ENCODE results near the gene MRPL52.

MRPL52 gene

DNA sequence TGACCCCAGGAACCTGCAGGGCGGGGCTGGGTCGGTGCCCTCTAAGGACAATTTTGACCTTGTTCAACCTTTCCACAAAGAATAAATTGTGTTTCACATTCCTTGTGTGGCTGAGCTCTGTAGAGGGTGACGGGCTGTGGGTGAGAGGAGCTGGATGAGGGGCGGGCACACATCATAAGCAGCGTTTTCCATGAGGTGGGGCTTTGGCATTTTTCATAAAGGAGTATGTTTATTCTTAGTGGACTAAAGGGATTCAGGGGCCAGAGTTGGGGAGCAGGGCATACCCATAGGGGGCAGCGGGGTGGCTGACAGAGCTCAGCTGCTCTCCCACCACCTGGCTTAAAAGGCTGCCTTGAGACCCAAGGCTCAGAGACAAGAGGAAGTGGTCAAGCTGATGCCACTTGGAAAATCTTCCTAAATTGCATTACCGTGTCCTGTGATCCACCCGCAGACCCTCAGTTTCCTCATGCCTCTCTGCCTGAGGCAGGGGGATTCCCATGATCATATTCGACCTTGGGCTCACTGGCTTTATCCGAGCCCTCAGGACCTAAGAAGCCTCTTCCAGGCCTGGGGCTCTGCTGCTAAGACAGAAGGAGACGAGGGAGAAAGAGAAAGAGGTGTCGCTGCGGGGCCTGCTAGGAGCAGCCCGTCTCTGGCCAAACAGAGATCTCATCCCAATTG lies 18.1 kb downstream of the MRPL52 start:
- Histone ChIP-seq H2AFZ (ENCODE audit: low read depth, low read length, severe bottlenecking) (no peak overlapping the region), H3K9ac (ENCODE audit: low read length) (no peak overlapping the region), H3K9me3 (ENCODE audit: insufficient read depth, low read length) (no peaks in the 10 kb centered on the region), H3K9me2 (replicated peaks; ENCODE audit: insufficient read depth, low read length) (no peaks in the 10 kb centered on the region), H3K79me2 (ENCODE audit: insufficient read depth, low read length) (no peaks in the 10 kb centered on the region), H3K27me3 (ENCODE audit: low read length) (no peaks in the 10 kb centered on the region), H3K4me3 (ENCODE audit: insufficient read depth, low read length, poor library complexity, severe bottlenecking) (no peak overlapping the region), H4K20me1 (ENCODE audit: low read depth, low read length) (no peaks in the 10 kb centered on the region), H3K4me2 (ENCODE audit: low read depth, low read length, poor library complexity, severe bottlenecking) (no peak overlapping the region), H3F3A (ENCODE audit: insufficient read depth) (no peaks in the 10 kb centered on the region), H3K27ac (ENCODE audit: low read depth, low read length) (no peak overlapping the region), H3K36me3 (ENCODE audit: low read length) (no peaks in the 10 kb centered on the region)
- TF ChIP-seq EZH2phosphoT487 (conservative IDR thresholded peaks at IDR 0.05; ENCODE audit: low read length) = no peak
- TF ChIP-seq, protein P1, sequence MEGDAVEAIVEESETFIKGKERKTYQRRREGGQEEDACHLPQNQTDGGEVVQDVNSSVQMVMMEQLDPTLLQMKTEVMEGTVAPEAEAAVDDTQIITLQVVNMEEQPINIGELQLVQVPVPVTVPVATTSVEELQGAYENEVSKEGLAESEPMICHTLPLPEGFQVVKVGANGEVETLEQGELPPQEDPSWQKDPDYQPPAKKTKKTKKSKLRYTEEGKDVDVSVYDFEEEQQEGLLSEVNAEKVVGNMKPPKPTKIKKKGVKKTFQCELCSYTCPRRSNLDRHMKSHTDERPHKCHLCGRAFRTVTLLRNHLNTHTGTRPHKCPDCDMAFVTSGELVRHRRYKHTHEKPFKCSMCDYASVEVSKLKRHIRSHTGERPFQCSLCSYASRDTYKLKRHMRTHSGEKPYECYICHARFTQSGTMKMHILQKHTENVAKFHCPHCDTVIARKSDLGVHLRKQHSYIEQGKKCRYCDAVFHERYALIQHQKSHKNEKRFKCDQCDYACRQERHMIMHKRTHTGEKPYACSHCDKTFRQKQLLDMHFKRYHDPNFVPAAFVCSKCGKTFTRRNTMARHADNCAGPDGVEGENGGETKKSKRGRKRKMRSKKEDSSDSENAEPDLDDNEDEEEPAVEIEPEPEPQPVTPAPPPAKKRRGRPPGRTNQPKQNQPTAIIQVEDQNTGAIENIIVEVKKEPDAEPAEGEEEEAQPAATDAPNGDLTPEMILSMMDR (IDR thresholded peaks at IDR 0.05; ENCODE audit: insufficient read depth, low read length, poor library complexity, severe bottlenecking) = no peak

DNA sequence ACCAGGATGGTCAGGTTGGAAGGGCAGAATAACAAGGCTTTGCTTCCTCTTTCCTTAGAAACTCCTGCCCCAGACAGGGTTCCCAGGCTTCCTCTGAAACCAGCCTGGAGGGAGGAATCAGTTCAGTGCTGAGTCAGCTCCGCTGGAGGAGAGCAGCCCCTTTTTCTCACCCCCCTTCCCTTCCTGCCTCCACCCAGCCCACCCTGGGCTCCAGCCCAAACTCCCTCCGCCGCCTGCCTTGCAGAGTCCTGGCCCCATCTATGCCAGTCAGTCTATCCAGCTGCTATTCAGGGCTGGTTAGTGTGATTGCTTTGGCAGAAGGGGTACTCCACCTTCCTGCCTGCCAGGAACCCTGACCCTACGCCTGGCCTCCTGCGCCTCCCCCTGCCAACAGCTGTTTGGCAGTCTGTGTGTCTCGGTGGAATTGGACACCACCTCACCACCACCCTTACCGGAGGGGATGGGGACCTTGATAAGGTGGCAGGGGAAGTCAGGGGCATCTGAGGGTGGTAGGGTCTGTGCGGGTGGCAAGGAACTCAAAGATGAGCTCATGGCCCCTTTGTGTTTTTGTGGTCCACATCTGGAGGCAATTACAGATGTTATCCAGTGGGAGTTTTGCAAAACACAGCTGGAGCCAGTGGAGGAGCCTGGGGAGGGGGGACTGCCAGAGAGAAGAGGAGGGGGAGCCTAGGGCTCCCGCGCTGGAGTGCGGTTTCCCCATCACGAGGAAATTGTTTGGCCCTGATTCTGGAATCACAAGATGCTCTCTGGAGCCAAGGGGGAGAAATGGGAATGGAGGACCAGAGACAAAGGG lies 18.9 kb downstream of the MRPL52 start:
- no peaks in the 10 kb centered on the region for H3F3A ChIP-seq (ENCODE audit: insufficient read depth)
- H3K9me2 ChIP-seq (replicated peaks; ENCODE audit: insufficient read depth, low read length) = no peaks in the 10 kb centered on the region
- H4K20me1 ChIP-seq (ENCODE audit: low read depth, low read length) = no peaks in the 10 kb centered on the region
- TF ChIP-seq, protein P1 (IDR thresholded peaks at IDR 0.05; ENCODE audit: insufficient read depth, low read length, poor library complexity, severe bottlenecking) = no peak
- no peak for TF ChIP-seq EZH2phosphoT487 (conservative IDR thresholded peaks at IDR 0.05; ENCODE audit: low read length)
- no peak overlapping the region for H2AFZ ChIP-seq (ENCODE audit: low read depth, low read length, severe bottlenecking)
- H3K4me3 ChIP-seq (ENCODE audit: insufficient read depth, low read length, poor library complexity, severe bottlenecking) = no peak overlapping the region
- H3K9me3 ChIP-seq (ENCODE audit: insufficient read depth, low read length) = no peaks in the 10 kb centered on the region
- no peak overlapping the region for H3K27ac ChIP-seq (ENCODE audit: low read depth, low read length)
- no peaks in the 10 kb centered on the region for H3K27me3 ChIP-seq (ENCODE audit: low read length)
- no peak overlapping the region for H3K4me2 ChIP-seq (ENCODE audit: low read depth, low read length, poor library complexity, severe bottlenecking)
- no peaks in the 10 kb centered on the region for H3K79me2 ChIP-seq (ENCODE audit: insufficient read depth, low read length)
- H3K9ac ChIP-seq (ENCODE audit: low read length) = no peak overlapping the region
- H3K36me3 ChIP-seq (ENCODE audit: low read length) = no peaks in the 10 kb centered on the region

DNA sequence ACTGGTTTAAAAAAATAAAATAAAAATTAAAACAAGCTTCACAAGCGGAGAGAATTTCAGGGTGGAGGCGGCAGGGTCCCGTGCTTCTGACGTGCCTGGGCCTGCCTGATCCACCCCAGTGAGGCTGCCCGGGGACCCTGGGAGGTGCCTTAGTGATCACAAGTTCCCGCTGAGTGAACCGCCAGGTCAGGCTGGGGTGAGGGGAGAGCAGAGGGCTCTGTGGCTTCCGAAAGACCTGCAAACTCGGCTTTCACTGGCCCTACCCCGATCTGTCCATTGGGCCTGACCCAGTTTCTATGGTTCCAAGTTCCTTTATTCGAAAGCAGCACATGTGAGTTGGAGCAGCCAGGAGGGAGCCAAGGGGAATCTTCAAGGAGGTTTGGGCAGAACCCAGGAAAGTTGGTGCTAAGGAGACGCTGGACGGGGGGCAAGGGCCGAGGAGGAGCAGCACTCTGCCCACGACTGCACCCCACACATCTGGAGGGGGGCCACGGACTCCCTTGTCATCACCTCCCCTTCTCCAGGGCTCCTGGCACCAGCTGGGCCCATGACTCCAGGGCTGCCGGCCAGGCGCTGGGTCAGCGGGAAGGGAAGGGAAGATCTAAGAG lies 19.6 kb downstream of the MRPL52 start:
- Histone ChIP-seq H3K27ac (ENCODE audit: low read depth, low read length) (no peak overlapping the region), H3K36me3 (ENCODE audit: low read length) (no peaks in the 10 kb centered on the region), H3K27me3 (ENCODE audit: low read length) (no peaks in the 10 kb centered on the region), H3K9ac (ENCODE audit: low read length) (no peak overlapping the region), H4K20me1 (ENCODE audit: low read depth, low read length) (no peaks in the 10 kb centered on the region), H2AFZ (ENCODE audit: low read depth, low read length, severe bottlenecking) (no peak overlapping the region), H3K9me3 (ENCODE audit: insufficient read depth, low read length) (no peaks in the 10 kb centered on the region), H3F3A (ENCODE audit: insufficient read depth) (0 out of 2 replicates have a peak, but pooled peaks cover 3% of the 10 kb centered on the region), H3K79me2 (ENCODE audit: insufficient read depth, low read length) (no peaks in the 10 kb centered on the region), H3K4me2 (ENCODE audit: low read depth, low read length, poor library complexity, severe bottlenecking) (no peak overlapping the region), H3K9me2 (replicated peaks; ENCODE audit: insufficient read depth, low read length) (no peaks in the 10 kb centered on the region), H3K4me3 (ENCODE audit: insufficient read depth, low read length, poor library complexity, severe bottlenecking) (no peak overlapping the region)
- no peak for TF ChIP-seq EZH2phosphoT487 (conservative IDR thresholded peaks at IDR 0.05; ENCODE audit: low read length)
- TF ChIP-seq, protein P1 (IDR thresholded peaks at IDR 0.05; ENCODE audit: insufficient read depth, low read length, poor library complexity, severe bottlenecking) = no peak

Measured in SU-DHL-6 (cell line).